ENCODE results near the gene MBD4.

DNA sequence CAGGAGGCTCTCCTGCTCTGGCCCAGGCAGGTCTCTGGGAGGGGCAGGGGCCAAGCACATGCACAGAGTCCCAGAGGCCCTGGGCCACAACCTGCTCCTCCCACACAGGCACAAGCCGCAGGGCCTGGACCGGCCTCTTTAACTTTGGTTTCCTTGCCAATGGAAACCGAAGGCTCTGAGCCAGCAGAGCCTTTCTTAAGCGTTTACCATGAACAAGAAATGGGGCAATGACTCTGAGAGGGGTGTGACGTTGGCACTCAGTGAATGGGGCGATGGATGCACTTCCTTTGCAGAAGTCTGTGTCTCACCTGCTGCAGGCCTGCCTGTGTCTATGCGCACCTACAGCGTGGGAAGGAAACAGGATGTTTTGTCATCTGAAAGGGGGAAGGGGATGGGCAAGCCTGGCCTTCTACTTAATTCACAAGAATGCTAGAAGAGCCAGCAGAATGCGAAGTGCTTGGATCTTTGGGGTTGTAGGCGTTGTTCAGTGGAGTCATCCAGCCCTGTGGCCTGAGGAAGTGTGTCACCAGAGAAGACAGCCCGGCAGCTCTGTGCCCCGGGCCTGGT, 42.1 kb upstream of the MBD4 start:
- TF ChIP-seq EZH2 (IDR thresholded peaks at IDR 0.05; ENCODE audit: borderline replicate concordance, low read length): no peak
- TF ChIP-seq, protein P1, sequence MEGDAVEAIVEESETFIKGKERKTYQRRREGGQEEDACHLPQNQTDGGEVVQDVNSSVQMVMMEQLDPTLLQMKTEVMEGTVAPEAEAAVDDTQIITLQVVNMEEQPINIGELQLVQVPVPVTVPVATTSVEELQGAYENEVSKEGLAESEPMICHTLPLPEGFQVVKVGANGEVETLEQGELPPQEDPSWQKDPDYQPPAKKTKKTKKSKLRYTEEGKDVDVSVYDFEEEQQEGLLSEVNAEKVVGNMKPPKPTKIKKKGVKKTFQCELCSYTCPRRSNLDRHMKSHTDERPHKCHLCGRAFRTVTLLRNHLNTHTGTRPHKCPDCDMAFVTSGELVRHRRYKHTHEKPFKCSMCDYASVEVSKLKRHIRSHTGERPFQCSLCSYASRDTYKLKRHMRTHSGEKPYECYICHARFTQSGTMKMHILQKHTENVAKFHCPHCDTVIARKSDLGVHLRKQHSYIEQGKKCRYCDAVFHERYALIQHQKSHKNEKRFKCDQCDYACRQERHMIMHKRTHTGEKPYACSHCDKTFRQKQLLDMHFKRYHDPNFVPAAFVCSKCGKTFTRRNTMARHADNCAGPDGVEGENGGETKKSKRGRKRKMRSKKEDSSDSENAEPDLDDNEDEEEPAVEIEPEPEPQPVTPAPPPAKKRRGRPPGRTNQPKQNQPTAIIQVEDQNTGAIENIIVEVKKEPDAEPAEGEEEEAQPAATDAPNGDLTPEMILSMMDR (IDR thresholded peaks at IDR 0.05; ENCODE audit: low read length): no peak
